GM06990 (cell line): ENCODE data around the gene CCNYL1.

Source experiments
- DNase-seq: peaks from one replicate; pipeline ENCODE4 v3.0.0-alpha.2; 2011; ENCODE audit not compliant: insufficient read length; ENCODE audit errors: extremely low read depth
- H3K27me3 ChIP-seq: replicated peaks from 2 replicates; pipeline ENCODE4 v1.6.0; 2011; ENCODE audit warnings: low read length; ENCODE audit not compliant: control insufficient read depth, insufficient read depth
- H3K36me3 ChIP-seq: 2 replicates; pipeline ENCODE4 v1.5.1; 2011; ENCODE audit warnings: low read length; ENCODE audit not compliant: control insufficient read depth, insufficient read depth
- H3K4me3 ChIP-seq: replicated peaks from 2 replicates; pipeline ENCODE4 v1.5.1; 2011; ENCODE audit warnings: low read depth, mild to moderate bottlenecking, control low read depth, low read length
- CTCF ChIP-seq: IDR thresholded peaks from 2 replicates; pipeline ENCODE4 v1.5.1; 2011; ENCODE audit warnings: low read length, control low read depth, mild to moderate bottlenecking, inconsistent platforms; ENCODE audit not compliant: insufficient read depth, poor library complexity, severe bottlenecking

The CCNYL1 gene

GRCh38 chr2:207790898-207791297 is 79.5 kb downstream of the CCNYL1 start:
- no peak for DNase-seq
- H3K27me3 ChIP-seq = no peaks in the 10 kb centered on the region
- TF ChIP-seq CTCF = no peak
- H3K4me3 ChIP-seq = no peak overlapping the region
- no peaks in the 10 kb centered on the region for H3K36me3 ChIP-seq

DNA sequence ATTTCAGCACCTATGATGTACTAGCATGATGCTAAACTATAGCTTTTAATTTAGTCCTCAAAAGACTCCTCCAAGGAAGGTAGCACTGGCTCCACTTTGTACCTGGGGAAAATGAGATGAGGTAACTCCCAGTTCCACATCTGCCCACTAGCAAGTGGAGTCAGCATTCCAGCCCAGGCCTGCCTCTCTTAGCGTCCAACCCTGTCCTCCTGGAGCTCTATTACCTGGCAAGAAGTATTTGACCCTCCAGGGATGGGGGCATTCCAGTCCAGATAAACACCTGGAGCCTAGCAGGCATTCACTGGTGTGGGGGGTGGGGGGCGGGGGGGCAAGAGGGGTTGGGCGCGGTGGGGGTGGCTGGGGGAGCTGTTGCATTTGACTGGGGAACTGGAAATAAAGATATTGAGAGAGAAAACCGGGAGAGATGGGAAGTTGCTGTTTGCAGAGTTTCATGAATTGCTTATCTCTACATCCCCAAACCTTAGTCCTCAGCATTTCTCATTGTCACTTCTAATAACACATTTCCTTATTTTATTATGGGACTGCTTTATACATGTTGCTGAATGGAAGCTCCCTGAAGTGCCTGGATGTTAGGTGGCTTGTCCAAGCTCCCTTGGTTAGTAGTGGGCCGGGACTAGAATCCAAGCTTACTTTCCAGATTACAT is 80.3 kb downstream of the CCNYL1 start:
- no peak for DNase-seq
- no peak for TF ChIP-seq CTCF
- H3K4me3 ChIP-seq = no peak overlapping the region
- no peaks in the 10 kb centered on the region for H3K27me3 ChIP-seq
- no peaks in the 10 kb centered on the region for H3K36me3 ChIP-seq

DNA sequence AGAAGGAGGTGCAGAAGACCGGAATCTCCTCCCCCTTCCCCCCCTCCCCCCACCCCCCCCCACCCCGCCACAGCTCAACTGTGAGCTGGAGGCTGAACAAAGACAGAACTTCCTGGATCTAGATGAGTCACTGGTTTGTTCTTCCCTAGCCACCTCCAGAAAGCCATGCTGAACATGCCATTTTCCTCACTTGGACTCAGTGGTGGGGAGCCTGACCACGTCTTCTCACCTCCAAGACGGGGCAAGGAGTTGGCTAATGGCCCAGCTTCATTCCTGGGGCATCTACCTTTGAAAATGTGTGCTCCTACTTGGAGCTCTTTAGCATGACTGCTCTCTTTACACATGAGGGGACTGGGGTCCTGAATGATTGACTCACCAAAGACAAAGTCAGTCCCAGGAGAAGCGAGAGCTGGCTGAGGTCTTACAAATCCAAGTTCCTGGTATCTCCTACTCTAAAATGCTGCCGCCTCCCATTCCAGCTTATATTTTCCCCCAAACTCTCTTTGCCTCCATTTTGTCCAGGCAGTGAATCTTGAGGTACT is 80.9 kb downstream of the CCNYL1 start:
- no peak for TF ChIP-seq CTCF
- Histone ChIP-seq H3K4me3 (no peak overlapping the region), H3K27me3 (no peaks in the 10 kb centered on the region), H3K36me3 (no peaks in the 10 kb centered on the region)
- DNase-seq = peak; percentile 28

- TF ChIP-seq CTCF = no peak
- Histone ChIP-seq H3K36me3 (no peaks in the 10 kb centered on the region), H3K4me3 (no peak overlapping the region), H3K27me3 (no peaks in the 10 kb centered on the region)
- DNase-seq = no peak
These were observed 85.3 kb downstream of the CCNYL1 start for GRCh38 chr2:207796585-207797350.

DNA sequence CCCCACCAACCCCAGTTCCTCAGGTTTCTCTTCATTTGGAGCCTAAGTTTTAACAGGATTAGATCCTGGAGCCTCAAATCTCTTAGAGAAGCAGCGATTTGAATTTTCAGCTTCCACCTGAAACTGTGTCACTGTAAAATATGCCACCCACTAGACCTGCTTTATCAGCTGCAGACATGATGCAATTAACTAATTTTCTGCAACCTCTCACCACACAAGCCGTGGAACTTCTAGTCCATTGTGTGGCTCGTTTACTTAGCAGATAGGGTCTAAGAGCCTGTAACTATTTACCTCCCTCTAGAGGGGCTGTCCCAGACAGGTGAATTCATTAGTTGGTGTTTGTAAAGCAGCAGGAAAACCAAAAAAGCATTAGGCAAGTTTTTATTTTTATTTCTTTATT is 89.8 kb downstream of the CCNYL1 start:
- no peak for DNase-seq
- no peak for TF ChIP-seq CTCF
- H3K4me3 ChIP-seq = no peak overlapping the region
- H3K27me3 ChIP-seq = no peaks in the 10 kb centered on the region
- H3K36me3 ChIP-seq = no peaks in the 10 kb centered on the region
